EL (cell line): ENCODE data around the gene CFTR.
"Not testable (repeated sequence)": the region's sequence is repeated elsewhere in the genome, so short reads cannot be mapped to it uniquely, and the experiment has no call there.

Source experiments
- DNase-seq: peaks from one replicate; pipeline ENCODE4 v3.0.0-alpha.2; 2016

The CFTR gene

GRCh38 chr7:117698018-117698417 is 218.2 kb downstream of the CFTR start:
- DNase-seq, result no peak

GRCh38 chr7:117704063-117704462 is 224.2 kb downstream of the CFTR start:
- no peak for DNase-seq

- no peak for DNase-seq
Measured at GRCh38 chr7:117705630-117706029, 225.8 kb downstream of the CFTR start.

- no peak for DNase-seq
Measured at GRCh38 chr7:117706210-117706609, 226.4 kb downstream of the CFTR start.

- DNase-seq, result no peak
Measured at GRCh38 chr7:117707080-117707479, 227.3 kb downstream of the CFTR start.

GRCh38 chr7:117708173-117708572 is 228.3 kb downstream of the CFTR start:
- not testable (repeated sequence) for DNase-seq

GRCh38 chr7:117711556-117711955 is 231.7 kb downstream of the CFTR start:
- DNase-seq, result no peak

- peak; percentile 44 for DNase-seq
Measured at GRCh38 chr7:117715784-117716445, 236.1 kb downstream of the CFTR start.

- no peak for DNase-seq
Measured at GRCh38 chr7:117716707-117717299, 237.0 kb downstream of the CFTR start.

GRCh38 chr7:117717357-117717756 is 237.5 kb downstream of the CFTR start:
- no peak for DNase-seq
